PFSK-1 (cell line): ENCODE data around the gene PTPN7.

Source experiments
- FOXP2 ChIP-seq: optimal IDR thresholded peaks from 2 replicates; pipeline ENCODE3; 2011; ENCODE audit warnings: borderline replicate concordance, control low read depth, inconsistent platforms; ENCODE audit not compliant: insufficient read depth; ENCODE audit errors: extremely low read length, extremely low read depth
- POLR2AphosphoS5 ChIP-seq: IDR thresholded peaks from 2 replicates; pipeline ENCODE4 v1.6.1; 2012; ENCODE audit warnings: low read depth, mild to moderate bottlenecking, control low read depth, low read length, moderate library complexity
- REST ChIP-seq, 2 experiments: IDR thresholded peaks; 2 replicates each; pipeline versions ENCODE4 v1.6.1 to v1.8.0; 2011 to 2012; ENCODE audit warnings: low read depth in 2 of 2, low read length in 2 of 2, control low read depth in 1 of 2, inconsistent platforms in 1 of 2, mild to moderate bottlenecking in 1 of 2, moderate library complexity in 1 of 2; ENCODE audit not compliant: insufficient read depth in 1 of 2
- SIN3A ChIP-seq: IDR thresholded peaks from 2 replicates; pipeline ENCODE4 v1.6.1; 2012; ENCODE audit warnings: mild to moderate bottlenecking, low read length, moderate library complexity, borderline replicate concordance; ENCODE audit not compliant: insufficient read depth
- TAF1 ChIP-seq: IDR thresholded peaks from 2 replicates; pipeline ENCODE4 v1.6.1; 2012; ENCODE audit warnings: low read length, control low read depth, borderline replicate concordance; ENCODE audit not compliant: insufficient read depth

Gene PTPN7

DNA sequence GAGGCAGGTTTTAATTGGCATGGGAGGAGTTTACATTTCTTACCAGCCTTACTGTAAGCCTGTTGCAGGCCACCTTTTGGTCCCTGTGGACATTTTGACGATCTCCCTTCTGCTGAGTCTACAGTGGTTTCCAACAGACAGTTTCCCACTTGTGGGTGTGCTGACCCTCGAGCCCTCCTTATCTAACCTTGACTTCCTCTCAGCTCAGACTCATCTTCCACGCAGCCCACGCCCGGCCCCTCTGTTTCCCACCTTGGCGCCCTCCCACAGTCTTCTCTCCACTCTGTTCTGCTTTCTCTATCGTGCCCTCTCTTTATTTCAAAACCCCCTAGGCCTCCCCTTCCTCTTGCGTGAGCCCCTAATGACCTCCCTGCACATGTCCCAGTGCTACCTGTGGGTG lies 9.8 kb downstream of the PTPN7 start:
- no peak for TF ChIP-seq TAF1
- TF ChIP-seq SIN3A = no peak
- no peak for TF ChIP-seq REST (IDR thresholded peaks at IDR 0.05; ENCODE audit: insufficient read depth in 1 of 2, low read depth in 2 of 2, low read length in 2 of 2)
- no peak for TF ChIP-seq FOXP2
- no peak for TF ChIP-seq POLR2AphosphoS5

- TF ChIP-seq REST (IDR thresholded peaks at IDR 0.05; ENCODE audit: insufficient read depth in 1 of 2, low read depth in 2 of 2, low read length in 2 of 2) = no peak
- no peak for TF ChIP-seq FOXP2
- TF ChIP-seq POLR2AphosphoS5 = no peak
- TF ChIP-seq SIN3A = no peak
- no peak for TF ChIP-seq TAF1
Measured at GRCh38 chr1:202150187-202150586, 10.2 kb downstream of the PTPN7 start.

DNA sequence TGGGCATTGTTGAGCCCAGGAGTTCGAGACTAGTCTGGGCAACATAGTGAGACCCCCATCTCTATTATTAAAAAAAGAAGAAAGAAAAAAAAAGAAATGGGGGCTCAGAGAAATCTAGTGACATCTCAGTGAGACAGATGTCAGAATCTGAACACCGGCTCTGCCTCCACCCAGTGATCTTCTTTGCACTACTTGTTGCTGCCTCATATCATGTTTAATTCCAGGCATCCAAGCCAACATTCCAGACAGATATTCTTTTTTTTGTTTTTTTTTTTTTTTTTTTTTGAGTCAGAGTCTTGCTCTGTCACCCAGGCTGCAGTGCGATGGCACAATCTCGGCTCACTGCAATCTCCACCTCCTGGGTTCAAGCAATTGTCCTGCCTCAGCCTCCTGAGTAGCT lies 10.8 kb downstream of the PTPN7 start:
- no peak for TF ChIP-seq TAF1
- TF ChIP-seq REST (IDR thresholded peaks at IDR 0.05; ENCODE audit: insufficient read depth in 1 of 2, low read depth in 2 of 2, low read length in 2 of 2) = no peak
- no peak for TF ChIP-seq POLR2AphosphoS5
- TF ChIP-seq FOXP2 = no peak
- TF ChIP-seq SIN3A = no peak

DNA sequence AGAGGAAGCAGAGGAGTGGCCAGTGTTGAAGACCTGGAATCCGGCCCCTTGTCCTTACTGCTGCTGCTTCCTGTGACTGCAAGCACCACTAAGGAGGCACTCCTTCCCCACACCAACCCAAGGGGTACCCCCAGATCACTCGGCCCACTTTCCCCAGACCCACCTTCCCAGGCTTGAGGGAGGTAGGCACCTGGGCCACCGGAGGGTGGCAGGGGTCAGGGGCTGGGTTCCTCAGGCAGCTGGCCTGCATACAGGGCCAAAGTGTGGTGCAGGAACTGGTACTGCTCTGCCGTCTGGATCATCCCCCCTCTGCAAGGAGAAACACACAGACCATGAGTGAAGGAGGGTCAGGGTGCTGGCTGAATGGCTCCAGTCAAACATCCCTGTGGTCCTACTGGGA lies 12.0 kb downstream of the PTPN7 start:
- TF ChIP-seq TAF1 (no peak), REST (IDR thresholded peaks at IDR 0.05; ENCODE audit: insufficient read depth in 1 of 2, low read depth in 2 of 2, low read length in 2 of 2) (no peak), POLR2AphosphoS5 (no peak), FOXP2 (no peak), SIN3A (no peak)

DNA sequence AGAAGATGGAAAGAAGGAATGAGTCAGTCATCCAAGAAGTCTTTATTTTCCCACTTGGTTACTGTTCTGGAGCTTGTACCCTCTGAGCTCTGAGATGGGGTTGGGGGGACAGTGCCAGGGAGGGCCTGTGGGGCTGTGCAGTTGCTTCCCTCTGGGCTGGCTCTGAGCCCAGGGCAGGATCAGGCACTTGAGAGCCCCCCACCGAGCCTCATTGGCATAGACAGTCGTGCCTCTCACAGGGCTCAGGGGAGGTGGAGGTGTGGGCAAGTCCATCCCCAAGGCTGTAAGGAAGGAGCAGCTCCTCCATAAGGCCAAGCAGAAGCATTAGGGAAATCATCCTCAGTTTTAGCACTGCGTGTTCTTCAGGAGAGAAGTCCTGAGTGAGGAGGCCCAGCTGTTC lies 13.4 kb downstream of the PTPN7 start:
- no peak for TF ChIP-seq REST (IDR thresholded peaks at IDR 0.05; ENCODE audit: insufficient read depth in 1 of 2, low read depth in 2 of 2, low read length in 2 of 2)
- TF ChIP-seq POLR2AphosphoS5 = no peak
- TF ChIP-seq SIN3A = no peak
- no peak for TF ChIP-seq FOXP2
- TF ChIP-seq TAF1 = no peak
